H9 (cell line): ENCODE measurements around the gene RNF224. TPM values are rescaled to one million over a fixed set of nuclear protein-coding genes. Genes with fewer than 3 reads are reported as not detected.

Source experiments
- DNase-seq: peaks from one replicate; pipeline ENCODE4 v3.0.0-alpha.2; 2017
- H2AFZ ChIP-seq: one replicate; pipeline ENCODE4 v1.6.1; 2013; ENCODE audit warnings: mild to moderate bottlenecking, low read length, control low read depth, moderate library complexity
- H2AK5ac ChIP-seq: 2 replicates; pipeline ENCODE4 v1.6.1; 2013; ENCODE audit warnings: low read length, control low read depth, mixed read lengths; ENCODE audit not compliant: insufficient read length
- H2BK120ac ChIP-seq: one replicate; pipeline ENCODE4 v1.6.1; 2013; ENCODE audit warnings: low read depth, mild to moderate bottlenecking, low read length, control low read depth, inconsistent platforms; ENCODE audit not compliant: poor library complexity, severe bottlenecking
- H2BK12ac ChIP-seq: 2 replicates; pipeline ENCODE4 v1.6.1; 2013; ENCODE audit warnings: low read length, control low read depth, mixed read lengths, low read depth; ENCODE audit not compliant: insufficient read length
- H2BK15ac ChIP-seq: 2 replicates; pipeline ENCODE4 v1.6.1; 2013; ENCODE audit warnings: low read depth, low read length, control low read depth
- H2BK20ac ChIP-seq: one replicate; pipeline ENCODE4 v1.6.1; 2013; ENCODE audit warnings: low read depth, mild to moderate bottlenecking, low read length, control low read depth, inconsistent platforms; ENCODE audit not compliant: poor library complexity, severe bottlenecking
- H2BK5ac ChIP-seq: 2 replicates; pipeline ENCODE4 v1.6.1; 2013; ENCODE audit warnings: low read length, control low read depth, mixed read lengths; ENCODE audit not compliant: insufficient read length
- H3K14ac ChIP-seq: 2 replicates; pipeline ENCODE4 v1.6.1; 2013; ENCODE audit warnings: low read length, control low read depth; ENCODE audit not compliant: insufficient read depth
- H3K18ac ChIP-seq: 2 replicates; pipeline ENCODE4 v1.6.1; 2013; ENCODE audit warnings: low read depth, mild to moderate bottlenecking, mixed read lengths, low read length, control low read depth; ENCODE audit not compliant: insufficient read length
- H3K23ac ChIP-seq: 2 replicates; pipeline ENCODE4 v1.6.1; 2013; ENCODE audit warnings: low read length, control low read depth, mixed read lengths, low read depth; ENCODE audit not compliant: insufficient read length
- H3K23me2 ChIP-seq: 2 replicates; pipeline ENCODE4 v1.6.1; 2013; ENCODE audit warnings: low read depth, mild to moderate bottlenecking, mixed read lengths, low read length, control low read depth; ENCODE audit not compliant: insufficient read length, poor library complexity, severe bottlenecking
- H3K27ac ChIP-seq: 2 replicates; pipeline ENCODE4 v1.5.1; 2013; ENCODE audit warnings: low read length, control low read depth, mixed read lengths, low read depth; ENCODE audit not compliant: insufficient read length
- H3K27me3 ChIP-seq: 2 replicates; pipeline ENCODE4 v1.6.1; 2013; ENCODE audit warnings: low read length, control low read depth, inconsistent platforms; ENCODE audit not compliant: insufficient read depth
- H3K4ac ChIP-seq: 2 replicates; pipeline ENCODE4 v1.6.1; 2013; ENCODE audit warnings: low read depth, mild to moderate bottlenecking, control low read depth, inconsistent platforms, low read length, moderate library complexity
- H3K4me1 ChIP-seq: 2 replicates; pipeline ENCODE4 v1.6.1; 2013; ENCODE audit warnings: low read length, control low read depth, inconsistent platforms; ENCODE audit not compliant: insufficient read depth
- H3K4me2 ChIP-seq: 2 replicates; pipeline ENCODE4 v1.6.1; 2013; ENCODE audit warnings: low read length, control low read depth, mixed read lengths; ENCODE audit not compliant: insufficient read length, insufficient read depth
- H3K56ac ChIP-seq: 2 replicates; pipeline ENCODE4 v1.6.1; 2013; ENCODE audit warnings: low read depth, mild to moderate bottlenecking, mixed read lengths, low read length, control low read depth; ENCODE audit not compliant: insufficient read length
- H3K79me1 ChIP-seq: 2 replicates; pipeline ENCODE4 v1.6.1; 2013; ENCODE audit warnings: low read depth, mild to moderate bottlenecking, moderate library complexity, low read length, control low read depth, inconsistent platforms; ENCODE audit not compliant: insufficient read depth, poor library complexity, severe bottlenecking
- H3K79me2 ChIP-seq: 2 replicates; pipeline ENCODE4 v1.6.1; 2013; ENCODE audit warnings: low read length, control low read depth, inconsistent platforms; ENCODE audit not compliant: insufficient read depth
- H3K9ac ChIP-seq: 2 replicates; pipeline ENCODE4 v1.6.1; 2013; ENCODE audit warnings: low read length, control low read depth, mixed read lengths; ENCODE audit not compliant: insufficient read length; ENCODE audit errors: extremely low read depth
- H3K9me3 ChIP-seq: one replicate; pipeline ENCODE4 v1.6.1; 2013; ENCODE audit warnings: low read depth, low read length, inconsistent platforms; ENCODE audit not compliant: control insufficient read depth
- H3T11ph ChIP-seq: one replicate; pipeline ENCODE4 v1.6.1; 2013; ENCODE audit warnings: mild to moderate bottlenecking, low read length, control low read depth, inconsistent platforms
- H4K20me1 ChIP-seq: one replicate; pipeline ENCODE4 v1.6.1; 2013; ENCODE audit not compliant: control insufficient read depth, insufficient read length, insufficient read depth
- H4K5ac ChIP-seq: 2 replicates; pipeline ENCODE4 v1.6.1; 2013; ENCODE audit warnings: low read depth, mild to moderate bottlenecking, mixed read lengths, low read length, control low read depth; ENCODE audit not compliant: insufficient read length
- H4K8ac ChIP-seq: replicated peaks from 2 replicates; pipeline ENCODE4 v1.6.1; 2013; ENCODE audit warnings: low read length, control low read depth, mixed read lengths, low read depth; ENCODE audit not compliant: insufficient read length
- H4K91ac ChIP-seq: 2 replicates; pipeline ENCODE4 v1.6.1; 2013; ENCODE audit warnings: low read depth, mild to moderate bottlenecking, moderate library complexity, mixed read lengths, low read length, control low read depth; ENCODE audit not compliant: insufficient read length
- H3K27ac Mint-ChIP-seq, 3 experiments: 2 replicates in 2 of 3; 3 replicates in 1 of 3; pipeline ENCODE4 v1.8.0; 2020 to 2021; ENCODE audit warnings: mixed read lengths in 3 of 3, mild to moderate bottlenecking in 1 of 3, moderate library complexity in 1 of 3
- H3K27me3 Mint-ChIP-seq: 2 replicates; pipeline ENCODE4 v1.8.0; 2021; ENCODE audit warnings: low read depth, mild to moderate bottlenecking, moderate library complexity, mixed read lengths
- H3K36me3 Mint-ChIP-seq, 3 experiments: 2 replicates in 2 of 3; 3 replicates in 1 of 3; pipeline ENCODE4 v1.8.0; 2020 to 2021; ENCODE audit warnings: low read depth in 3 of 3, mixed read lengths in 3 of 3; ENCODE audit not compliant: insufficient read depth in 1 of 3
- H3K4me1 Mint-ChIP-seq, 2 experiments: 2 replicates each; pipeline ENCODE4 v1.8.0; 2020; ENCODE audit warnings: mixed read lengths in 2 of 2
- H3K4me3 Mint-ChIP-seq, 2 experiments: 2 replicates in 1 of 2; 3 replicates in 1 of 2; pipeline ENCODE4 v1.8.0; 2020 to 2021; ENCODE audit warnings: mild to moderate bottlenecking in 2 of 2, mixed read lengths in 2 of 2, moderate library complexity in 1 of 2
- H3K9me3 Mint-ChIP-seq, 2 experiments: 2 replicates in 1 of 2; 3 replicates in 1 of 2; pipeline ENCODE4 v1.8.0; 2020; ENCODE audit warnings: mild to moderate bottlenecking in 2 of 2, mixed read lengths in 2 of 2, moderate library complexity in 1 of 2
- WGBS: extraction: QIAGEN DNeasy Blood & Tissue Kit; methylation state at CpG from one replicate; pipeline ENCODE4 v1.1.7; 2013; ENCODE audit warnings: missing lambda C conversion rate, low lambda C conversion rate, mixed read lengths; ENCODE audit not compliant: insufficient read length; ENCODE audit errors: extremely low coverage; 5-methylcytosine and 5-hydroxymethylcytosine counted together
- total RNA-seq: library from RNA; stranded (reverse); gene quantifications from 2 replicates; pipeline ENCODE4 v1.2.1, GENCODE V29; 2021
- TF ChIP-seq, protein P1 (sequence below): fragments of 200-600 bp; sonication (generic); conservative IDR thresholded peaks from 3 replicates; pipeline ENCODE4 v1.8.0; 2021; ENCODE audit warnings: antibody characterized with exemption, mild to moderate bottlenecking

Gene RNF224
- total RNA-seq, 1 experiment from 2014 or later, result 0.15 TPM

GRCh38 chr9:137241490-137242268 is 14.4 kb downstream of the RNF224 start:
- H2BK15ac ChIP-seq, result no peak overlapping the region
- peak overlapping the region; percentile 46 for H3K4me2 ChIP-seq
- no peaks in the 10 kb centered on the region for H3K79me2 ChIP-seq
- Mint-ChIP-seq H3K27ac (0 out of 7 replicates have a peak overlapping the region, but pooled peaks of 1 of the 3 experiments have one; percentile 39), H3K4me3 (peak overlapping the region; percentile 85 to 86), H3K36me3 (peaks cover 19 to 26% (median 24%) of the 10 kb centered on the region in 3 experiments), H3K9me3 (no peaks in the 10 kb centered on the region; a peak in 2 of 5 replicates), H3K27me3 (peaks cover 11% of the 10 kb centered on the region), H3K4me1 (peaks cover 24 to 37% of the 10 kb centered on the region in 2 experiments)
- no peak for DNase-seq
- H4K91ac ChIP-seq, result no peak overlapping the region
- H4K20me1 ChIP-seq, result peaks cover 3% of the 10 kb centered on the region
- H3K4me1 ChIP-seq, result peaks cover 3% of the 10 kb centered on the region; the same call in 1 of the 2 replicates
- H3K14ac ChIP-seq, result no peak overlapping the region; the same call in 1 of the 2 replicates
- peak overlapping the region; percentile 53 for H3K9ac ChIP-seq
- no peak overlapping the region for H4K8ac ChIP-seq
- no peak overlapping the region for H2BK12ac ChIP-seq
- no peak overlapping the region for H2BK120ac ChIP-seq
- no peaks in the 10 kb centered on the region for H3K27me3 ChIP-seq
- H3K23ac ChIP-seq, result no peak overlapping the region
- no peak overlapping the region for H2BK20ac ChIP-seq
- no peak overlapping the region for H3K56ac ChIP-seq
- H3K27ac ChIP-seq, result no peak overlapping the region
- no peak overlapping the region for H2BK5ac ChIP-seq
- no peak overlapping the region for H3T11ph ChIP-seq
- H3K4ac ChIP-seq, result no peak overlapping the region
- TF ChIP-seq, protein P1, sequence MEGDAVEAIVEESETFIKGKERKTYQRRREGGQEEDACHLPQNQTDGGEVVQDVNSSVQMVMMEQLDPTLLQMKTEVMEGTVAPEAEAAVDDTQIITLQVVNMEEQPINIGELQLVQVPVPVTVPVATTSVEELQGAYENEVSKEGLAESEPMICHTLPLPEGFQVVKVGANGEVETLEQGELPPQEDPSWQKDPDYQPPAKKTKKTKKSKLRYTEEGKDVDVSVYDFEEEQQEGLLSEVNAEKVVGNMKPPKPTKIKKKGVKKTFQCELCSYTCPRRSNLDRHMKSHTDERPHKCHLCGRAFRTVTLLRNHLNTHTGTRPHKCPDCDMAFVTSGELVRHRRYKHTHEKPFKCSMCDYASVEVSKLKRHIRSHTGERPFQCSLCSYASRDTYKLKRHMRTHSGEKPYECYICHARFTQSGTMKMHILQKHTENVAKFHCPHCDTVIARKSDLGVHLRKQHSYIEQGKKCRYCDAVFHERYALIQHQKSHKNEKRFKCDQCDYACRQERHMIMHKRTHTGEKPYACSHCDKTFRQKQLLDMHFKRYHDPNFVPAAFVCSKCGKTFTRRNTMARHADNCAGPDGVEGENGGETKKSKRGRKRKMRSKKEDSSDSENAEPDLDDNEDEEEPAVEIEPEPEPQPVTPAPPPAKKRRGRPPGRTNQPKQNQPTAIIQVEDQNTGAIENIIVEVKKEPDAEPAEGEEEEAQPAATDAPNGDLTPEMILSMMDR, result no peak
- H2AFZ ChIP-seq, result no peak overlapping the region
- no CpG with 5 or more reads among the region's 83 CpGs for WGBS
- H3K23me2 ChIP-seq, result peaks cover 12% of the 10 kb centered on the region
- H4K5ac ChIP-seq, result no peak overlapping the region
- no peaks in the 10 kb centered on the region for H3K9me3 ChIP-seq
- no peak overlapping the region for H3K18ac ChIP-seq
- no peak overlapping the region for H2AK5ac ChIP-seq
- H3K79me1 ChIP-seq, result no peaks in the 10 kb centered on the region
